HepG2 (cell line): ENCODE data around the gene RNF149.

Experiments
- HCFC1 ChIP-seq: fragments of 150-350 bp; IDR thresholded peaks from 2 replicates; pipeline ENCODE4 v1.6.1; 2014; ENCODE audit warnings: low read depth, low read length
- MAFK ChIP-seq, 2 experiments: IDR thresholded peaks in 1 of 2; conservative IDR thresholded peaks in 1 of 2; 2 replicates each; pipeline ENCODE4 v1.6.1; 2011; ENCODE audit warnings: improper control_type of control experiment in 2 of 2, low read length in 2 of 2
- POLR2AphosphoS5 ChIP-seq: IDR thresholded peaks from 2 replicates; pipeline ENCODE4 v1.6.1; 2012; ENCODE audit warnings: low read depth, low read length
- SP1 ChIP-seq, 2 experiments: fragments of 450-650 bp in 1 of 2; sonication (generic) in 1 of 2; formaldehyde crosslinking in 1 of 2; IDR thresholded peaks; 2 replicates each; pipeline versions ENCODE4 v1.4.0 to v1.6.1; 2016 to 2020; ENCODE audit warnings: missing genetic modification reagents in 1 of 2
- ZNF776 ChIP-seq: sonication (generic); formaldehyde crosslinking; IDR thresholded peaks from 2 replicates; pipeline ENCODE4 v1.4.0; 2020; ENCODE audit warnings: mild to moderate bottlenecking, missing genetic modification reagents

GRCh38 chr2:101286684-101287083 lies 21.8 kb downstream of the RNF149 start:
- TF ChIP-seq ZNF776 (CRISPR knock-in tag) (no peak), POLR2AphosphoS5 (no peak), MAFK (conservative IDR thresholded peaks at IDR 0.05 in 1 of 2, IDR thresholded peaks at IDR 0.05 in 1 of 2; ENCODE audit: low read length in 2 of 2) (no peak), HCFC1 (no peak), SP1 (IDR thresholded peaks at IDR 0.05) (no peak), SP1 (CRISPR knock-in tag; IDR thresholded peaks at IDR 0.05) (no peak)
